Stimulated activated effector memory CD8-positive, alpha-beta T cell treated with anti-CD3 and anti-CD28 coated beads, Interleukin-12 subunit alpha, Interleukin-12 subunit beta, amount 100 ng/mL, for 72 hours (primary cell): ENCODE results near the gene C1QTNF6.
"Not testable (repeated sequence)": the region's sequence is repeated elsewhere in the genome, so short reads cannot be mapped to it uniquely, and the experiment has no call there.

Source experiments
- ATAC-seq: fragments of 150-1000 bp; cut with Tn5 transposase; 2 replicates; pipeline ENCODE4 v1.10.0; 2021
- DNase-seq, 2 donors: peaks; one replicate each; pipeline ENCODE4 v3.0.0; 2021 to 2022; ENCODE audit warnings: low spot score in 2 of 2
- H3K27ac Mint-ChIP-seq: one replicate; pipeline ENCODE4 v1.8.0; 2022; ENCODE audit warnings: mild to moderate bottlenecking, mixed read lengths
- H3K36me3 Mint-ChIP-seq: one replicate; pipeline ENCODE4 v1.8.0; 2022; ENCODE audit warnings: mild to moderate bottlenecking, mixed read lengths
- H3K4me1 Mint-ChIP-seq: one replicate; pipeline ENCODE4 v1.8.0; 2022; ENCODE audit warnings: mixed read lengths
- H3K4me3 Mint-ChIP-seq: one replicate; pipeline ENCODE4 v1.8.0; 2022; ENCODE audit warnings: mild to moderate bottlenecking, mixed read lengths
- H3K9me3 Mint-ChIP-seq: one replicate; pipeline ENCODE4 v1.8.0; 2022; ENCODE audit warnings: mixed read lengths

Gene C1QTNF6

GRCh38 chr22:37187891-37188761 lies at the start of gene C1QTNF6:
TSS of gene C1QTNF6 (minus strand) at chr22:37188247. CDS start at chr22:37188213, 34 bp downstream.
- Mint-ChIP-seq H3K27ac (peak within 1 kb of the TSS; percentile 83), H3K36me3 (peaks cover 6% of the 10 kb centered on the region), H3K4me3 (peak within 1 kb of the TSS; percentile 30), H3K9me3 (no peaks in the 10 kb centered on the region), H3K4me1 (peaks cover 49% of the 10 kb centered on the region)
- no peak for DNase-seq
- peak; percentile 5 for ATAC-seq

- no peak for ATAC-seq
- H3K36me3 Mint-ChIP-seq = peaks cover 100% of the 10 kb centered on the region
Observed at GRCh38 chr22:37235897-37236607, 48.0 kb upstream of the C1QTNF6 start.

GRCh38 chr22:37234736-37235711 lies 47.0 kb upstream of the C1QTNF6 start:
- peaks cover 100% of the 10 kb centered on the region for H3K36me3 Mint-ChIP-seq
- H3K9me3 Mint-ChIP-seq = no peaks in the 10 kb centered on the region
- ATAC-seq (no peak), DNase-seq (no peak)
- H3K4me1 Mint-ChIP-seq = peaks cover 100% of the 10 kb centered on the region
- peak overlapping the region; percentile 93 for H3K4me3 Mint-ChIP-seq
- peak overlapping the region; percentile 97 for H3K27ac Mint-ChIP-seq

More at GRCh38 chr22:37235897-37236607, 48.0 kb upstream of the C1QTNF6 start:
- no peak for DNase-seq
- no peaks in the 10 kb centered on the region for H3K9me3 Mint-ChIP-seq
- H3K4me1 Mint-ChIP-seq = peaks cover 100% of the 10 kb centered on the region
- H3K27ac Mint-ChIP-seq = peak overlapping the region; percentile 97
- peak overlapping the region; percentile 93 for H3K4me3 Mint-ChIP-seq

- ATAC-seq (no peak), DNase-seq (no peak)
- no peaks in the 10 kb centered on the region for H3K9me3 Mint-ChIP-seq
- peaks cover 100% of the 10 kb centered on the region for H3K4me1 Mint-ChIP-seq
- peaks cover 100% of the 10 kb centered on the region for H3K36me3 Mint-ChIP-seq
- H3K4me3 Mint-ChIP-seq = peak overlapping the region; percentile 93
- peak overlapping the region; percentile 97 for H3K27ac Mint-ChIP-seq
Observed at GRCh38 chr22:37233751-37234631, 45.9 kb upstream of the C1QTNF6 start.

- ATAC-seq, DNase-seq, H3K9me3 Mint-ChIP-seq: not testable (repeated sequence)
- H3K36me3 Mint-ChIP-seq = peaks cover 100% of the 10 kb centered on the region
- peak overlapping the region; percentile 97 for H3K27ac Mint-ChIP-seq
- H3K4me3 Mint-ChIP-seq = peak overlapping the region; percentile 93
- H3K4me1 Mint-ChIP-seq = peaks cover 100% of the 10 kb centered on the region
Observed at GRCh38 chr22:37233371-37233750, 45.3 kb upstream of the C1QTNF6 start.

GRCh38 chr22:37232140-37232998 lies 44.3 kb upstream of the C1QTNF6 start:
- Mint-ChIP-seq H3K27ac (peak overlapping the region; percentile 98), H3K36me3 (peaks cover 100% of the 10 kb centered on the region), H3K4me1 (peaks cover 96% of the 10 kb centered on the region), H3K9me3 (no peaks in the 10 kb centered on the region), H3K4me3 (peak overlapping the region; percentile 93)
- ATAC-seq (no peak), DNase-seq (no peak)

- peak overlapping the region; percentile 98 for H3K27ac Mint-ChIP-seq
- peaks cover 100% of the 10 kb centered on the region for H3K36me3 Mint-ChIP-seq
- no peaks in the 10 kb centered on the region for H3K9me3 Mint-ChIP-seq
- peaks cover 90% of the 10 kb centered on the region for H3K4me1 Mint-ChIP-seq
- peak overlapping the region; percentile 93 for H3K4me3 Mint-ChIP-seq
- ATAC-seq = peak; percentile 43
- DNase-seq = no peak
Observed at GRCh38 chr22:37231406-37232139, 43.5 kb upstream of the C1QTNF6 start.

GRCh38 chr22:37230673-37231405 lies 42.8 kb upstream of the C1QTNF6 start:
- Mint-ChIP-seq H3K4me3 (peak overlapping the region; percentile 93), H3K4me1 (peaks cover 90% of the 10 kb centered on the region), H3K27ac (peak overlapping the region; percentile 98), H3K9me3 (no peaks in the 10 kb centered on the region), H3K36me3 (peaks cover 100% of the 10 kb centered on the region)
- ATAC-seq (peak; percentile 68), DNase-seq (peak; percentile 62 to 87)

GRCh38 chr22:37229805-37230672 lies 42.0 kb upstream of the C1QTNF6 start:
- DNase-seq (peak; percentile 70 to 90), ATAC-seq (peak; percentile 87)
- no peaks in the 10 kb centered on the region for H3K9me3 Mint-ChIP-seq
- peak overlapping the region; percentile 98 for H3K27ac Mint-ChIP-seq
- H3K4me1 Mint-ChIP-seq = peaks cover 90% of the 10 kb centered on the region
- peak overlapping the region; percentile 93 for H3K4me3 Mint-ChIP-seq
- H3K36me3 Mint-ChIP-seq = peaks cover 100% of the 10 kb centered on the region

GRCh38 chr22:37229012-37229804 lies 41.2 kb upstream of the C1QTNF6 start:
- ATAC-seq (peak; percentile 42), DNase-seq (peak in 1 of 2 donors; percentile 73)
- Mint-ChIP-seq H3K27ac (peak overlapping the region; percentile 98), H3K4me1 (peaks cover 90% of the 10 kb centered on the region), H3K4me3 (peak overlapping the region; percentile 93), H3K9me3 (no peaks in the 10 kb centered on the region), H3K36me3 (peaks cover 100% of the 10 kb centered on the region)
